Muscle of arm (tissue), 12 donors: ENCODE data around the gene SLC11A1. TPM values are rescaled to one million over a fixed set of nuclear protein-coding genes. Genes with fewer than 3 reads are reported as not detected.

Experiments used
- DNase-seq: peaks from one replicate; pipeline ENCODE4 v3.0.0-alpha.2; 2013
- polyA plus RNA-seq, 12 donors: library from polyadenylated mRNA; unstranded; fragments of 120-200 nt; gene quantifications; one replicate each; pipeline ENCODE4 v1.2.1, GENCODE V29; 2013; ENCODE audit not compliant: insufficient read length in 12 of 12

Gene SLC11A1
- polyA plus RNA-seq, 12 donors, result 0.22 to 3.0 (median 0.56) TPM; not detected in 2

DNA sequence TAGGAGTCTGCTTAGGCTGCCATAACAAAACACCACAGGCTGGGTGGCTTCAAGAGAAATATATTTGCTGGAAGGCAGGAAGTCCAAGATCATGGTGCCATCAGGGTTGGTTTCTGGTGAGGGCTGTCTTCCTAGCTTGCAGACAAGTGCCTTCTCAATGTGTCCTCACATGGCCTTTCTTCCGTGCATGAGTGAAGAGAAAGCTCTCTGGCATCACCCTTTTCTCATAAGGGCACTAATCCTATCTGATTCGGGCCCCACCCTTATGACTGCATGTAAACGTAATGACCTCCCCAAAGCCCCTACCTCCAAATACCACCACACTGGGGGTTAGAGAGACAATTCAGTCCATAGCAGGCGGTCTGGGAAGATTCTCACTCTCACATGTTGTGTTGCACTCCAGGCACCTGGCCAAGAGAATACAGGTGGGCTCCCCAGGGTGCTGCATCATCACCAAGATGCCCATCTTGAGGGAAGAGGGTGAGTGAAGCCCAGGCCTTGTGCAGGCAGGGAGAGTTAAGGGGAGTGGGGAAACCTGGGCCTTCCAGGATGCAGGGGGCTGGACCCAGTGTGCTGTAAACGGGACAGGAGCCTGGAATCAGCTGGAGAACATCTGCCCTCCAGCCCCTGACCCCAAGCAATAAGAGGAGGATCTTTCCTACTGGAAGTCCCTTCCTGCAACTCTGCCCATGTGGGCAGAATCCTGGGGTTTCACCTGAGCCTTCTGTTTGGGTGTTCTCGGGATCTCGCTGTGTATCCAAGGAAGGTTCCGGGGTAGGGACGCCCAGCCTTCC is 15.3 kb upstream of the SLC11A1 start:
- no peak for DNase-seq

DNA sequence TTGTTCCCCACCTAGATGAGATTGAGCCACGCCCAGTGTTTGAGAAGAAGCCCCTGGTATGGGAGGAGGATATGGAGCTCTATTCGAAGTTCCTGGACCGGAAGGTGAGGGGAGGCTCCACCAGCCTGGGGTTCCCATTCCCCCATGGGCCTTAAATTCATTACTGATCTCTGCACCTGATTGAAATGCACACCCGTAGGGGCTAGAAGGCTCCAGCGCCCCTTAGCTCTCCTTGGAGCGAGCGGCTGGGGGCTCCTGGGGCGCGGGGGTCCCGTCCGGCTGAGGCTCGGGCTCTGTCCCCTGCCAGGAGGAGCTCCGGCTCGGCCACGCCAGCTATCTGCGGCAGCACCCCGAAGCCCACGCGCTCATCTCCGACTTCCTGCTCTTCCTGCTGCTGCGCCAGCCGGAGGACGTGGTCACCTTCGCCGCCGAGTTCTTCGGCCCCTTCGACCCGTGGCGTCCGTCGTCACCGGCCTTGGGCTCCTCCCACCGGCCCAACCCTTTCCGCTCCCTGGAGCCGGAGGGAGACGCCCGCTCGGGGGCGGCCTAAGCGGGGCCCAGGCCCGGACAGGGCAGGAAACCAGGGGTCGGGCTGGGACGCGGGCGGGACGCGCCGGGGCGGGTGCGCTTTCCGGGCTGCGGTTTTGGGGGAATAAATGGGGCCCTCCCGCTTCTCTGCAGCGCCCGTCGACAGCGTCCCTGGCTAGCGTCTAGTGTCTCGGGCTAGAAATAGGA is 14.5 kb upstream of the SLC11A1 start:
- peak; percentile 81 for DNase-seq

DNA sequence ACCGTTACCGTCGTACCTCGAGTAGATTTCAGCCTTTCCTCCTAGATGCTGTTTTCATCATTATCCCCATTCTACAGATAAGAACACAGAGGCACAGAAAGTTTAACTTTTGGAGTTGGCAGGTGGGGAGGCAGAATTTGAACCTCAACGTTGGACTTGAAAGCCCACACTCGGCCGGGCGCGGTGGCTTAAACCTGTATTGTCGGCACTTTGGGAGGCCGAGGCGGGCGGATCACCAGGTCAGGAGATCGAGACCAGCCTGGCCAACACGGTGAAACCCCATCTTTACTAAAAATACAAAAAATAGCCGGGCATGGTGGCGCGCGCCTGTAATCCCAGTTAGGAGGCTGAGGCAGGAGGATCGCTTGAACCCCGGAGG is 13.9 kb upstream of the SLC11A1 start:
- DNase-seq, result no peak

DNA sequence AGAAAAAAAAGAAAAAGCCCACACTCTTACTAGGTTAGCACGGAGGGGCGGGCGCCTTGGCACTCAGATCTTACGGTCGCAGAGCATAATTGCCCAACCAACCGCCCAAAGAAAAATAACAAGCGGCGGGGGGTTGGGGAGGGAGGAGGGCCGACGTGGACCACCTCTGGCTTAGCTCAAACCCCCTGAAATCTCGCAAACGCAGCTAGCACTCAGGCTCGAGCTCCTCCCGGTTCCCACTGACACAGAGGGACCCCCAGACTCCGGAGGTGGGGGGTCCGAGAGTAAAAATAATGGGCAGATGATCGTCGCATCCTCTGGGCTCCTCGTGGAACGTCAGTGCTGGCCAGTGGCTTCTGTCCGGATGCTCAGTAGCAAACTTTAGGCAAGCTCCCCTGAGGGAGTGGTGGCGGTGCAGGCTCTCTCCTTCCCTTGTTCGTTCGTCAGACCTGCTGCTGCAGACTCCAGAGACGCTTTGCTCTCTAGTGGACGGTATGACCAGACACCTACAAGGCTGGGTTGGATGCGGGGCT is 13.4 kb upstream of the SLC11A1 start:
- DNase-seq, result no peak

DNA sequence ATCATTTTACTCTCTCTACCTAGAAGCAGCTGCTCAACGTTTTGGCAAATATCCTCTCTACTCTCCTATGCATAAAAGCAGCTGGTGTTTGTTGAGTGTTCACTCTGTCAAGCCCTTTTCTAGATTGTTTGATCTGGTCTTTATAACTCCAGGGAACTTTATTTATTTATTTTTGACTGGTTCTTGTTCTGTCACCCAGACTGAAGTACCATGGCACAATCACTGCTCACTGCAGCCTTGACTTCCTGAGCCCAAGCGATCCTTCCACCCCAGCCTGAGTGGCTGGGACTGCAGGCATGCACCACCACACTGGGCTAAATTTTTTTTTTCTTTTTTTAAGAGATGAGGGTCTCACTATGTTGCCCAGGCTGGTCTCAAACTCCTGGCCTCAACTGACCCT is 12.7 kb upstream of the SLC11A1 start:
- DNase-seq, result no peak

DNA sequence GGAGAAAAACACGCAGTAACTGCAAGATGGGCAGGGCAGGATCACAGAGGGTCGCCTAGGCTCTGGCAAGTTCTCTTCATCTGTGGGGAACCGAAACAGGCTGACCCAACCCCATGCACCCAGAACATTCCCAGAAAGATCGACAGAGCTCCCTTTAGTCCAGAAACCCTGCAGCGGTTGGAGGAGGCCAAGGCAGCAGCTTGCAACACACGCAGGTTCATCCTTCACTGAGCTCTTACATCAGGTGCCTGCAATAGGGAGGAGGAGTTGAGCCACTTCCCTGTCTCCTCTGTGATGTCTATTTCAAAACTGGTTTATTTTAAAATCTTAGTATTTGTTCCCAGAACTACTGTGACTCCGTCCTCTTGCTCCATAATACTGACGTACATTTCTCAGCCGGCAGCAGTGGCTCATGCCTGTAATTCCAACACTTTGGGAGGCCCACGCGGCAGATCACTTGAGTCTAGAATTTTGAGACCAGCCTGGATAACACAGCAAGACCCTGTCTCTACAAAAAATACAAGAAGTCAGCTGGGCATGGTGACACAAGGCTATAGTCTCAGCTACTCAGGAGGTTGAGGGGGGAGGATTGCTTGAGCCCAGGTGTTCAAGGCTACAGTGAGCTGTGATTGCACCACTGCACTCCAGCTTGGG is 11.5 kb upstream of the SLC11A1 start:
- DNase-seq, result no peak

DNA sequence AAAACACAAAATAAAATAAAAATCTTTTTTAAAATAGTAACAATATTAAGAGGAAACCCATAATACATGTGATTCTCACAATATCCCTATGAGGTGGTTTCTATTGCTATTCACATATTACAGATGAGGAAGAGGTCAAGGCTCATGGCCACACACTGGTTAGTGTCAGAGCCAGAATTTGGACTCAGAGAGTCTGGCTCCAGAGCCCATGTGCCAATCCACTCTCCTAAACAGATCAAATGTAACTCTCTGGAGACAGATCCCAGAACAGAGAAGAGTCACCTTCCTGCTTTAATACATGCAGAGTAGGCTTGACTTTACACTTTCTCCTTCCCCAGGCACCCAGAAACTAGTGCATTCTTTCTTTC is 10.1 kb upstream of the SLC11A1 start:
- DNase-seq, result no peak

DNA sequence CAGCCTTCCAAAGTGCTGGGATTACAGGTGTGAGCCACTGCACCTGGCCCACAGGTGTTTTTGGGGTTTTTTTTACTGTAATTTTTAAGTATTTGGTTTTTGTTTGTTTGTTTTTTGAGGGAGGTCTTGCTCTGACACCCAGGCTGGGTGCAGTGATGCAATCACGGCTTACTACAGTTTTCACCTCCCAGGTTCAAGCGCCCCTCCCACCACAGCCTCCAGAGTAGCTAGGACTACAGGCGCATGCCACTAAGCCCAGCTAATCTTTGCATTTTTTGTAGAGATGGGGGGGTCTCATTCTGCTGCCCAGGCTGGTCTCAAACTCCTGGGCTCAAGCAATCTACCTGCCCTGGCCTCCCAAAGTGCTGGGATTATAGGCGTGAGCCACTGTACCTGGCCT is 7.3 kb upstream of the SLC11A1 start:
- DNase-seq, result no peak

DNA sequence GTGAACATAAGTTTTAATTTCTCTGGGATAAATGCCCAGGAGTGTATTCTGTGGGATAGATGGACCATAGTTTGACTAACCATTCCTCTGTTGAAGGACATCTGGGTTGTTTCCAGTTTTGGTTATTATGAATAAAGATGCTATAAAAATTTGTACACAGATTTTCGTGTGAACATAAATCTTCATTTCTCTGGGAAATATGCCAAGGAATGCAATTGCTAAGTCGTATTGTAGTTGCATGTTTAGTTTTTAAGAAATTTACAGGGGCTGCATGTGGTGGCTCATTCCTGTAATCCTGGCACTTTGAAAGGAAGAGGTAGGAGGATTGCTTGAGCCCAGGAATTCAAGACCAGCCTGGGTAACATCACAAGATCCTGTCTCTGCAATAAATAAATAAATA is 6.9 kb upstream of the SLC11A1 start:
- no peak for DNase-seq

DNA sequence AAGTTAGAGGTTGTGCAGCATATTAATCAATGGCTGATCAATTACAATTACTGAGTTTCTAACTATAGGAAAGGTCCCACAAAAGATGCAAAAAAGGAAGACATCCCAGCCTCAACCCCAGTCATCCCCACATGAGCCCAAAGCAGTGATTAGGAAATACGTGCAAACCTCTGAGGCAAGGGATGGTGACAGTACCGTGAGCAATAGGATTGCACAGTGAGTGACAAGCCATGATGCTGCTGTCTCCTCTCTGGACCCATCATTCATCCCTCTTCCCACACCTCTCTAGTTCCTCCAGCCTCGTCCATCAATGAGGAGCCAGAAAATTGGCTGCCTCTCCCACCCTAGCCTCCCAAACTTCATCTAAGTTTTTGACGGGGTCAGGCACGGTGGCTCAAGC is 4.0 kb upstream of the SLC11A1 start:
- DNase-seq, result no peak

DNA sequence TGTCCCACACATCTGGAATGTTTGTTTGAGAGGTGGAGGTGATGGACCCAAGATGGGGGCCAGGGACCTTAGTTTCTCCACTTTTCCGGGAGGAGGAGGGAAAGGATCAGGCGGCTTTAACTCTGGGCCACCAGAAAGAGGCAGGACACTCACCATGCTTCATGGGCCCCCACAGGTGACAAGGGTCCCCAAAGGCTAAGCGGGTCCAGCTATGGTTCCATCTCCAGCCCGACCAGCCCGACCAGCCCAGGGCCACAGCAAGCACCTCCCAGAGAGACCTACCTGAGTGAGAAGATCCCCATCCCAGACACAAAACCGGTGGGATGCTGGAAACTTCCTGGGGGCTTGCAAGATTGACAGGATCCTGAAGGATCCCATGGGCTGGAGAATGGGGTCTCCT is 712 bp downstream of the SLC11A1 start:
- no peak for DNase-seq

DNA sequence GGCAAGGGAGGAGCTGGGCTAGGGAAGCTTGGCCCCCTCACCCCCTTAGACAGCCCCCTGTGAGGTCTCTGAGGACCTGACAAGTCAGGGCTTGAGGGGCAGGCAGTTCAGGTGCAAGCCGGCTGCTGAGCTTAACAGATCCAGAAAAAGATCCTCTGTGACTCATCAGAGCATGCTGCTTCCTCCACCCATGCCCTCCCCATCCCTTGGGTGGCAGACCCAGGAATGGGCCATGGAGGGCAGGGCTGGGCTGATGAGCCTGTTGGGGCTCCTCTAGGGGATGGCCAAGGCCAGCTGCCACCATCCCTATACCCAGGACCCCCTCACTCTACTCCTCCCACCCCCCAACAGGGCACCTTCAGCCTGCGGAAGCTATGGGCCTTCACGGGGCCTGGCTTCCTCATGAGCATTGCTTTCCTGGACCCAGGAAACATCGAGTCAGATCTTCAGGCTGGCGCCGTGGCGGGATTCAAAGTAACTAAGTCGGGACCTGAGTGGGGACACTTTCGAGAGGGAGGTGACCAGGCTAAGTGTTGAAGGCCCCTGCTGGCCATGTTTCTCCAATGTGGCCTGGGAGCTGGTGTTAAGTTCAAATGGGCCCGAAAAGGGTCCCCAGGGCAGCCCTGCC is 1.9 kb downstream of the SLC11A1 start:
- no peak for DNase-seq

DNA sequence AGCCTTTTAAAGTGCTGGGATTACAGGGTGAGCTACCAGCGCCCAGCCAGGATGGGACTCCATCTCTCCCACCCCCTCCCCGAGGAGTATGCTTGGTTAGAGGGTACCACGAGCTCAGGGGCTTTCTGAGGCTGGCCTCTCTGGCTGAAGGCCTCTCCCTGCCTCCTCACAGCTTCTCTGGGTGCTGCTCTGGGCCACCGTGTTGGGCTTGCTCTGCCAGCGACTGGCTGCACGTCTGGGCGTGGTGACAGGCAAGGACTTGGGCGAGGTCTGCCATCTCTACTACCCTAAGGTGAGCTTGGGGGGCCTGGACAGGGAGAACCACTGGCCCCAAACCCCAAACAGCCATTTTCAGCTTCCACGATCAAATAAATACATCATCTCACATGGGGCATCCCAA is 2.9 kb downstream of the SLC11A1 start:
- DNase-seq, result no peak

DNA sequence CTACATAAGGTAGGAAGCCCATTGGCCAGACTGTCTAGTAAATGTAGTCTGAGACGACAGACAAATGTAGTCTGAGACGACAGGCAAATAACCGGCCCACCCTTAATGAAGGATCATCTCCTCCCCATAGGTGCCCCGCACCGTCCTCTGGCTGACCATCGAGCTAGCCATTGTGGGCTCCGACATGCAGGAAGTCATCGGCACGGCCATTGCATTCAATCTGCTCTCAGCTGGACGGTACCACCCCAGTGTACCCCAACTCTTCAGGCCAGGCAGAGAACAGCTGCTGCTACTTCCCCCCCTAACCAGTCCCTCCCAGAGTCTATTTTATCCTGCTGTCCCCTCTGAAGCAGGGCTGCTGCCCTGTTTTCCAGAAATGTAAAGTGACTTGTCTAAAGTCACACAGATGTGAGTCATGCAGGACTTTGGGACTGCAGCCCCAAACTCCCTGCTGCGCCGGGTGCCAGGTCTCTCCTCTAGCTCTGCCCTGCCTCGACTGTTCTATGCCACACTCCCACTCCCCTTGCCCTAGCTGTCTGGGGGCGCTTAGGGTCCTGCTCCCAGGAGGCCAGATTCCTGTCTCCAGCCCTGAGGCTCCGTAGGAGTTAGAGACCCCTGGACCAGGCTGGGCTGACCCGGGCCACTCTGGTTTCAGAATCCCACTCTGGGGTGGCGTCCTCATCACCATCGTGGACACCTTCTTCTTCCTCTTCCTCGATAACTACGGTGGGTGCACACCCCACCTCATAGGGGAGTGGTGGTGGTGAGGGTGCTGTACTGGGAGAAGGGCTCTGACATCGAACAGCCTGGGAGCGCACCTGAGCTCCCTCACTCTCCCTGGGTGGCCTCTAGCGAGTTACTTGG is 4.7 kb downstream of the SLC11A1 start:
- DNase-seq, result no peak

DNA sequence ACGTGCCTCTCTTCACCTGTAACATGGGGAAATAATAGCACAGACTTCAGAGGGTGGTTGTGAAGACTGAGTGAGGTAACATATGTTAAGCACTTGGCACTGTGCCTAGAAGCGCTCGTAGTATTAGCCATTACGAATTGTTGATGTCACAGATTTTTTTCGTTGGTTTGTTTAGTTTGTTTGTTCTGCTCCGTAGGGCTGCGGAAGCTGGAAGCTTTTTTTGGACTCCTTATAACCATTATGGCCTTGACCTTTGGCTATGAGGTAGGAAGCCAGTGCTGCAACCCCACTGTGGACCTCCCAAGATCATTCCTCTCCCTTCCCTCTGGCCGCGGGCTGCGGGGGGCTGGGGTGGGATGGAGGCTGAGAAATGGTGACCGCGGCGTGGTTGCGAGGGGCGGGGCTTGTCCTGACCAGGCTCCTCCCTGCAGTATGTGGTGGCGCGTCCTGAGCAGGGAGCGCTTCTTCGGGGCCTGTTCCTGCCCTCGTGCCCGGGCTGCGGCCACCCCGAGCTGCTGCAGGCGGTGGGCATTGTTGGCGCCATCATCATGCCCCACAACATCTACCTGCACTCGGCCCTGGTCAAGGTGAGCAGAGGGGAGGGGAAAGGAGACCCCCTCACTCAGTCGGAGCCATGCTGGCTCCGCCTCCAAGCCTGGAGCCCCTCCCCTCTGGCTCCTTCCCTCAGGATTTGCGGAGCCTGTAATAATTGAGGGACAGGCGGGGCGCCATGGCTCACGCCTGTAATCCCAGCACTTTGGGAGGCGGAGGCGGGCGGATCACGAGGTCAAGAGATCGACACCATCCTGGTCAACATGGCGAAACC is 5.5 kb downstream of the SLC11A1 start:
- DNase-seq, result no peak

DNA sequence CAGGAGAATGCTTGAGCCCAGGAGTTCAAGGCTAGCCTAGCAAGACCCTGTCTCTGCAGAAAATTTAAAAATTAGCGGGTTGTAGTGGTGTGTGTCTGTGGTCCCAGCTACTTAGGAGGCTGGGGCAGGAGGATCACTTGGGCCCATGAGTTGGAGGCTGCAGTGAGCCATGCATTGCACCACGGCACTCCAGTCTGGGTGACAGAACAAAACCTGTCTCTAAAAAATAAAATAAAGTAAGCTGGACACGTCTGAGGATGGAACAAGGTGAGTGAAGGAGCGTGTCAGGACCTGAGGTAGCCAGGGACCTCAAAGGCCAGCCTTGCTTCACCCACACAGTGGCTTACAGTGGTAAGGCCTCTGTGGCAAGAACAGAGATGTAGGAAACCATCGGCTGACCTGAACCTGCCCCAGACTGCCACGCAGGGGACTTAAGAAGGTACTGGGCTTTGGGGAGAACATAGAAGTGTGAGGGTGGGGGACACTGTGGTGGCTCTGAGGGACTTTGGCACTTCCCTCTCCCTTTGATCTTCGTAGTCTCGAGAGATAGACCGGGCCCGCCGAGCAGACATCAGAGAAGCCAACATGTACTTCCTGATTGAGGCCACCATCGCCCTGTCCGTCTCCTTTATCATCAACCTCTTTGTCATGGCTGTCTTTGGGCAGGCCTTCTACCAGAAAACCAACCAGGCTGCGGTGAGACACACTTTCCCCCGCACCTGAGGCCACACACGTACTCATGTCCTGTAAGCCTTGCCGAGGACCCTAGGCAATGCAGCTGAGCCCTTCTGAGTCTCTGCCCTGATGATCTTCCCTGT is 7.5 kb downstream of the SLC11A1 start:
- no peak for DNase-seq

DNA sequence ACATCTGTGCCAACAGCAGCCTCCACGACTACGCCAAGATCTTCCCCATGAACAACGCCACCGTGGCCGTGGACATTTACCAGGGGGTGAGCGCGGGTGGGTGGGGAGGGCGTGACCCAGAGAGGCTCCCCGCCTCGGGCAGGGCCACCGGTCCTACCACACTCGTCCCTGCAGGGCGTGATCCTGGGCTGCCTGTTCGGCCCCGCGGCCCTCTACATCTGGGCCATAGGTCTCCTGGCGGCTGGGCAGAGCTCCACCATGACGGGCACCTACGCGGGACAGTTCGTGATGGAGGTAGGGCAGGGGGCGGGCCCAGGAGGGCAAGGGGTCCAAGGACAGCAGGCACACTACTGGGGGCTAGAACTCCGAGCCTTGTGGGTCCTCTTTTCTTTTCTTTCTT is 9.1 kb downstream of the SLC11A1 start:
- no peak for DNase-seq

DNA sequence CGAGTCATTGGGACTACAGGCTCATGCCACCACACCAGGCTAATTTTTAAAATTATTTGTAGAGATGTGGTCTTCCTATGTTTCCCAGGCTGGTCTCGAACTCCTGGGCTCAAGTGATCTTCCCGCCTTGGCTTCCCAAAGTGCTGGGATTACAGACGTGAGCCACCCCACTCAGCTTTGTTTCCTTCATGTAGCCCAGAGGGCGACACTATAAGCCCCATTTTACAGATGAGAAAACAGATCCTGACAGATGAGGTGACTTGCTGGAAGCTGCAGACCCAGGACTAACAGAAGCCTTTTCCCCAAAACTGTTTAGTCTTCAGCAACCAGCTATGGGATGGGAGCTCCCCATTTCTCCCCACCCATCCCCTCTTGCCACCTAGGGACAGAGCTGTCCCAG is 10.4 kb downstream of the SLC11A1 start:
- DNase-seq, result no peak

DNA sequence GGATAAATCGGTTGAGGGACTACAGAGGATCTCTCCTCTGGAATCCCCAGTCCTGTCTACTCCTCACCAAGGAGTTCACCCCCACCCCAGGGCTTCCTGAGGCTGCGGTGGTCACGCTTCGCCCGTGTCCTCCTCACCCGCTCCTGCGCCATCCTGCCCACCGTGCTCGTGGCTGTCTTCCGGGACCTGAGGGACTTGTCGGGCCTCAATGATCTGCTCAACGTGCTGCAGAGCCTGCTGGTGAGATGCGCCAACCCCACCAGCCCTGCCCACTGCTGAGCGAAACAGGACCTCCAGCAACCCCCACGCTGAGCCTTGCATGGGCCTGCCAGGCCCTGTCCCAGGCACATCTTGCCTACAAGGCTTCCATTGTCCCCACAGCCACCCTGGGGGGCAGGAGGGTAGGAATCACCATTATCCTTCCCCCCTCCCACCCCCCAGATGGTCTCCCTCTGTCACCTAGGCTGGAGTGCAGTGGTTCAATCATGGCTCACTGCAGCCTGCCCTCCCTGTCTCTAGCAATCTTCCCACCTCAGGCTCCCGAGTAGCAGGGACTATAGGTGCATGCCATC is 10.9 kb downstream of the SLC11A1 start:
- DNase-seq, result no peak
